LoVo (cell line): ENCODE data around the gene AIFM3.
"Not testable (repeated sequence)": the region's sequence is repeated elsewhere in the genome, so short reads cannot be mapped to it uniquely, and the experiment has no call there.

Source experiments
- DNase-seq: peaks from one replicate; pipeline ENCODE4 v3.0.0-alpha.2; 2016; ENCODE audit warnings: low spot score

The AIFM3 gene

DNA sequence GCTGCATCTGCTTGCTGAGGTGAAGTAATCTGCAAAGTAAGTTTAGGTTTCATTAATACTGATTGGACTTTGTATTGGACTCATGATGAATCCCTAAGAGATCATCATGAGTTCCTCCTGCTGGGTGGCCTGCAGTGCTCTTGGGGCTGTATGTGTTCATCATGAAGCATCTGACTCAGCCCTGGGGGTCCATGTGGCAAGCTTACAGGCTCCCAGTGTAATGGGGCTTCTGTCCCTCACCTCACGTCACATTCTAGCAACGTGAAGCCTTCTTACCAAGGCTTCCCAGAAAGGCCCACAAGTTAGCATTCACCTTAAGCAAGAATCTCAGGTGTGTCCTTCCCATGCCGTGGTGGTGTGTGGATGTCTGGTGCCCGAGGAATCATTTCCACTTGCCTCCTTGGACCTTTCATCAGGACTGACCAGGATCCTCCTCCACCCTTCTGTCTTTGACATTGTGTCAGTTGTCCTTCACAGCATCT lies 26.1 kb upstream of the AIFM3 start:
- DNase-seq, result no peak

DNA sequence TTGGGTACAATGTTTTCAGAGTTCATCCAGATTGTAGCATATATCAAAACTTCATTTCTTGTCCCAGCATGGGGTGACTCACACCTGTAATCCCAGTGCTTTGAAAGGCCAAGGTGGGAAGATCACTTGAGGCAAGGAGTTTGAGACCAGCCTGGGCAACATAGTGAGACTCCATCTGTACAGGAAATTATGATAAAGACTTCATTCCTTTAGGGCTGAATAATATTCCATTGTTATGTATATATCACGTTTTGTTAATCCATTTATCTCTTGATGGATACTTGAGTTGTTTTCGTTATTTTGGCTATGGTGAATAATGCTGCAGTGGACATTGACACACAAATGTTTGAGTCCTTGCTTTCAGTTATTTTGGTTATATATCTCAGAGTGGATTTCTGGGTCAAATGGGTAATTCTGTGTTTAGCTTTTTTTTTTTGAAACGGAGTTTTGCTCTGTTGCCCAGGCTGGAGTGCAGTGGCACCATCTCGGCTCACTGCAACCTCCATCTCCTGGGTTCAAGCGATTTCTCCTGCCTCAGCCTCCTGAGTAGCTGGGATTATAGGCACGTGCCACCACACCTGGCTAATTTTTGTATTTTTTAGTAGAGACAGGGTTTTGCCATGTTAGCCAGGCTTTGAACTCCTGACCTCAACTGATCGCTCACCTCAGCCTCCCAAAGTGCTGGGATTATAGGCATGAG lies 24.7 kb upstream of the AIFM3 start:
- not testable (repeated sequence) for DNase-seq

DNA sequence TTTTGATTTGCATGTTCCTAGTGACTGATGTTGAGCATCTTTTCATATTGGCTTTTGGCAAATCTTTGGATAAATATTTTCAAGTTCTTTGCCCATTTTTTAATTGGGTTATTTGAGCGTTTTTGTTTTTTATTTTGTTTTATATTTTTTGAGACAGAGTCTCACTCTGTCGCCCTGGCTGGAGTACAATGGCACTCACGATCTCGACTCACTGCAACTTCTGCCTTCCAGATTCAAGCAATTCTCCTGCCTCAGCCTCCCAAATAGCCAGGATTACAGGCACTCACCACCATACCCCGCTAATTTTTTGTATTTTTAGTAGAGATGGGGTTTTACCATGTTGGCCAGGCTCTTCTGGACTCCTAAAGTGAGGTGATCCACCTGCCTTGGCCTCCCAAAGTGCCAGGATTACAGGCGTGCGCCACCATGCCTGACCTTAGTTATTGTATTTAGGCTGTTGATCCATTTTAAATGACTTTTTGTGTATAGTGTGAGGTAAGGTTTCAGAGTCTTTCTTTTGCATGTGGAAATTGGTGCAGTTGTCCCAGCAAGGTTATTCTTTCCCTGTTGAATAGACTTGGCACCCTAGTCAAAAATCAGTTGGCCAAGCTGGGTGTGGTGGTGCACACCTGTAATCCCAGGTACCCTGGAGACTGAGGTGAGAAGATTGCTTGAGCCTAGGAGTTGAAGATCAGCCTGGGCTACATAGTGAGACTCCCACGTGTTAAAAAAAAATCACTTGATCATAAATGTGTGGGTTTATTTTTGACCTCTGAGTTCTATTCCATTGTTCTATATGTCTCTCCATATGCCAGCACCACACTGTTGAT lies 23.7 kb upstream of the AIFM3 start:
- DNase-seq, result no peak

- DNase-seq, result no peak
Observed at GRCh38 chr22:20944042-20944441, 23.0 kb upstream of the AIFM3 start.

GRCh38 chr22:20945578-20945934 lies 21.5 kb upstream of the AIFM3 start:
- no peak for DNase-seq

DNA sequence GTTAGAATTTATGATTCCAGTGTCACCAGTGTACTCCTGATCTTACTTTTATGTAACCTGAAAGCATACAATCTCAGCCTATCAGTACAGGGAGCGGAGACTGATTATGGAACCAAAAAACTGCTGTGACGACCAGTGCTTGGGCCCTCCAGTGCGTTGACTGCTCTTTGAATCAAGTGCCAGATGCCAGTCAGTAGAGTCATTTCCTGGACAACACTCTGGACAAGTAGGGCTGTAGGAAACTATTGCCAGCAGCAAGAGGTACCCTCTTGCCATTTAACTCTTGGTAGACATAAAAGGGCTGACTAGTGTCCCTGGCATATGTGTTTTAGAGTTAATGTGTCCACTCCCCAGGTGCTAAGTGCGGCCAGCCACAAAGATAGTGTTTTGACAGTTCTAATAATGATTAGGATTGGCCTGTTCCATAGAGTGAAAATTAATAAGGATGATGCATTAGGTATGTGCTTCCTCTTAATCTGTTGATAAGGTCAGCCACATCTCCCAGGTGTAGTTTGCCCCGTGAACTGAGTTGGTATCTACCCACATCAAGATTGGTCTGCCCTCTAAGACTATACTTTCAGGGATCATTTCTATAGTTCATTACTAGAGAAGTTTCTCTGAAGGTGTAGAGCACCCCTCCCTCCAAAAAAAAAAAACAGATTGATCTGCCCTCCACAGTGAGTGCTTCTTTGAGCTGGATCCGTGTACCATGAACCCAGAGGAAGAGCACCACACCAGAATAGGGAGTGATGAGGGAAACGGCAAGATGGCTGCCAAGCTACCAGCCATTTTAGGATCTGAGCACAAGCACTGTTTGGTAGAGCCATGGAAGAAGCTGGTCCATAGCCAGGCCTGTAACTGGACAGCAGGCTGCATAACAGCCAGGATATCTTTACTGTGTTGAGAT lies 20.7 kb upstream of the AIFM3 start:
- DNase-seq, result no peak

GRCh38 chr22:20946991-20947390 lies 20.1 kb upstream of the AIFM3 start:
- DNase-seq, result no peak

DNA sequence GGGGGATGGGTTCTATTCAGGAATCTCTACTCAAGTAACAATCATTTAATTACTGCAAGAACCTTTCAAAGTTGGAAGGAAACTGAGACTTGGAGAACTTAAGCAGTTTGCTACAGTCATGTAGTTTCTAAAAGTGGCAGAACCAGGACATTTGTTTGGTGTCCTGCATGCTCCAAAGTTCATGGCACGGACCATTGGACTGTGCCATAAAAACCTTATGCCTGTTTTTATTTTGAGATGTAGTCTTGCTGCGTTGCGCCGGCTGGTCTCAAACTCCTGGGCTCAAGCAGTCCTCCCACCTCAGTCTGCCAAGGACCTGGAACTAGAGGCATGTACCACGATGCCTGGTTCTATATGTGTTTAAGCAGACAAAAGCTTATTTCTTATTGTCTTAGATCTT lies 18.6 kb upstream of the AIFM3 start:
- no peak for DNase-seq

DNA sequence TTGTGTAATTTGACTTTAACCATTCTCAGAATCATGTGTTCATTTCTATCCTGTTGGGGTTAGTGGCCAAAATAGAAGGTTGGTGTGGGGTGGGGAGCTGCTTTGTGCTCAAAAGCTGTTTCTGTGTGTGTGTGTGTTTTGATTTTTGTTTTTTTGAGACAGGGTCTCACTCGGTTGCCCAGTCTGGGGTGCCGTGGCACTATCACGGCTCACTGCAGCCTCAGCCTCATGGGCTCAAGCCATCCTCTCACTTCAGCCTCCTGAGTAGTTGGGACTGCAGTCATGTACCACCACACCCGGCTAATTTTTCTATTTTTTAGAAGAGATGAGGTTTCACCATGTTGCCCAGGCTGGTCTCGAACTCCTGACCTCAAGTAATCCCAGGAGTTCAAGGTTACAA lies 18.1 kb upstream of the AIFM3 start:
- DNase-seq, result no peak

- no peak for DNase-seq
Observed at GRCh38 chr22:20949698-20950183, 17.3 kb upstream of the AIFM3 start.

DNA sequence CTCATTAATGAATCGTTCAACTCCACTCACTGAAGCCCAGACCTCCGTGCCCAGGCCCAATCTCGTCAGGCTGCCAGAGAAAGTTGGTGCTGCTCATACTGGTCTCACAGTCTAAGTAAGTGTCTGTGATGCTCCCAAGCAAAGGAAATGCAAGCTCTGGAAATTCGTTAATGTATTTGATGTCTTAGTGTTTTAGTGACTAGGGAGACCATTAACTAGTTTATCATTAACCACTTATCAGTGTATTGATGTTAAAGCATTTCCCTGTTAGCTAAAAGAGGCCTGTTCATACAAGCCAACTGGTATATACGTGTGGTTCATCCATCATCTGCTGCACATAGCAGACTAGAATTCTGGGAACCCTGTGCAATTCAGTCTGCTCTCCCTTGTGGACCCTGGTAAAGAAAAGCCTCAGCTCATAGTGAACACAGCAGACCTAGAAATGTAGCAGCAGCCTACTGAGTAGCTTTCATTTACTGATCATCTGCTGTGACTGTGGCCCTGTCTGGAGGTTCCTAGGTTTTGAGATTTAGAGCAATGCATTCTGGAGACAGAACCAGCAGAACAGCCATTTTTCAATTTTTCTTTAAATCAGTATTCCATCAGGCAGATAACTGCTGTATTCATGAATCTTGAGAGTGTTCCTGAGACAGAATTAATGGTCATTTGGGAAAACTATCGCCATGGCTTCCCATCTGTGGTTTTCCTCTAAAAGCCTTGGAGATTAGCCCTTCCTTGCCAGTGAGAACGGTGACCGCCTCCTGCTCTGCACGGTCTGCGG lies 15.7 kb upstream of the AIFM3 start:
- no peak for DNase-seq

DNA sequence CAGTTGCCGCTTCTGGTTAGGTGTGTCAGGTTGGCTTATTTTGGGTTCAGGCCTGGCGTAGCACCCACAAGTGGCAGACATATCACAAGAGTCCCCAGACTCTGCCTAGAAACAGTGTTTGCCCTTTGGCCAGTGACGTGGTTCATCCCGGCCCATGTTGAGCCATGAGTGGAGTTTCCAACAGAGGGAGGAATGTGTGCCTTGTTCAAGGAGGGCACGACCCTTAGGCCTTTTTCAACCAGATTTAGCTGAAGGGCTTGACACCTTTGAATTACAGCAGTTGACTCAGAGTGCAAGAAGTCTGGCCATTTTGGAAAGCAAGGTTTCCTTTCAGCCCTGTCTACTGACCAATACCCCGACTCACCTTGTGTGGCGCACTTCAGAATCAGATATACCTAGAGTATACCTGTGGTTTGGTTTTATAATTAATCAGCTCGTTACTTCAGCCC lies 15.1 kb upstream of the AIFM3 start:
- no peak for DNase-seq

DNA sequence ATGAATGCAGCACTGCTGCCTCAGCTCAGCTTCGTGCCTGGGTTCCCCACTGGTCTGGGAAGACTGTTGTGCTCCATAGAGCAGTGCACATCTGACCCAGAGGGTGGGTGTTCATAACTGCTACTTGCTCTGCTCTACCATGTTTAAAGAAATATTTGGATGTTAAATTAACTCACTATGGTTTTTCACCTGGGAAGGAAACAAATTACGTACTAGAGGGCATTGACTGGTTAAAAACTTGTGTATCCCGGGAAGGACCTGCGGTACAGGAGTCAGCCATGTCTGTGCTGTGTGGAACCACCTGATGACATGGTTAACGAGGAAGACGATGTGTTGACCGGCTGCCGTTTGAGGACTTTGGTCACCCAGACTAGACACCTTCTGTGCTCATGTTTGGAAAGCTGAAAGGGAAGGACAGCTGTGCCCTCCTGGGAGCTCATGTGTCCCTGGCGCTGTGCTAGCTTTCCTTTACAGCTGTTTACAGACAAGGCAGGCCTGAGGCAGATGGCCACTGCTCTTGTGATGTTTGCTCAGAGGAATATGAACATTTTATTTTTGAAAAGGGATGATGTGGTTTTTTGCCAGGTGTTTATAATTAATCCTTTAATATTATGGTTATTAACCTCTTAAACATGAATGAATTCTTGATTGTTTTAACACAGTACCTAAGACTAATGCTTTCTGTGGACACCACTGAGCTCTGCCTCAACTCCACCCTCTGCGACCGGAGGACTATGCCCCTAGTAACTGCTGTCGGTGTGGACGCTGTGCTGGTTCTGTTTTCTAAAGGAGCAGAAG lies 14.3 kb upstream of the AIFM3 start:
- no peak for DNase-seq

DNA sequence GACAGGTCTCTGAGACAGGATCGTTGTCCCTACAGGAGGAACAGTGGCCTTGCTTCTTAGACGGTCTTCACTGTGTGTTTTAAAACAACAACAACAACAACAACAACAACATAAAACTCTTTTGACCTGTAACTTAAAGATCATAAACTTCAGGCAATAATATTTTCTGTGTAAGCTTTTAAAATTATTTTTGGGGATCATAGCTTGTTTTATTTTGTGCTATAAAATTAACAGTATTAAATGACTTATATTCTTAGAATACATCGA lies 13.8 kb upstream of the AIFM3 start:
- DNase-seq, result no peak

DNA sequence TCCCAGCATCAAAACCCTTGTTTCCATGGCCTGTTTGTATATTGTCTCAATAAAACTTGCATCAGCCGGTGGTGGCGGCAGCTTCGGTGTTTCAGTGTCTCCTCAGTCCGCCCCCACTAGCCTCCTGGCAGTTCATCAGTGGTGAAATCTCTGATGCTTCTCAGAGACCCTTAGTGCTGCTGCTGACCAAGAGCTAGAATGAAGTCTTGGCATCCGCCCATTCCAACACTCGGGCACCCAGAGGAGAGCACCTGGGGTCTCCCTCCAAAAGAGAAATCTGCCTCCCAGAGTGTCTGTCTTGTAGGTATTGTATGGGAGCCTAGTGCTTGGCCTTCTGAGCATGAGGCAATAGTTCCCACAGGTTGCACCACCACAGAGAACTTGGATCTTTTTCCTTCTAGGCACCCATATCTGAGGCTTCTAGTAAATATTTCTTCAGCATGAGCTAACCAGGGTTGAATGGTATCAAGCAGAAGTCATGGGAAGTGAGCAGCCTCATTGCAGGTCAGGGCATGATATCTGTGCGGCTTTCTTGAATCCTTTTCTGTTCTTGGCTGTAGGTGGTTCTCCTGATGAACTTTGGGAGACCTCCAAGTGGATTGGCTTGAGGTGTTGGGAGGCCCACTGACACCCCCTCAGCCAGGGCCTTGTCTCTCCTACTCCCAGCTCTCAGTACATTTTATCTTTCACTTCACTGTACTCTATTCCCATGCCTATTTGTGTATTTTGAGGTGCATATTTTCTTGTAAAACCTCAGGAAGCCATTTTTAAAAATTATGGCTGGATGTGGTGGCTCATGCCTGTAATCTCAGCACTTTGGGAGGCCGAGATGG lies 13.2 kb upstream of the AIFM3 start:
- no peak for DNase-seq

DNA sequence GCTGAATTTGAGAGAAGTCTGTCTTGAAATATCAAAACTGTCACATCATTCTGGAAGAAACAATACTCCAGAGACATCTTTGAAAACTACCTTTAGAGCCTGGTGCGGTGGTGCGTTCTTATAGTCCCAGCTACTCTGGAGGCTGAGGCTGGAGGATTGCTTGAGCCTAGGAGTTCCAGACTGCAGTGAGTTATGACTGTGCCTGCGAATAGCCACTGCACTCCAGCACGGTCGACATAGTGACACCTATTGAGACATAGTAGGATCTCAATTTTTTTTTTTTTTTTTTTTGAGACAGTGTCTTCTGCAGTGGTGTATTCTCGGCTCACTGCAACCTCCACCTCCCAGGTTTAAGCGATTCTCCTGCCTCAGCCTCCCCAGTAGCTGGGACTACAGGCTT lies 11.5 kb upstream of the AIFM3 start:
- DNase-seq, result no peak

DNA sequence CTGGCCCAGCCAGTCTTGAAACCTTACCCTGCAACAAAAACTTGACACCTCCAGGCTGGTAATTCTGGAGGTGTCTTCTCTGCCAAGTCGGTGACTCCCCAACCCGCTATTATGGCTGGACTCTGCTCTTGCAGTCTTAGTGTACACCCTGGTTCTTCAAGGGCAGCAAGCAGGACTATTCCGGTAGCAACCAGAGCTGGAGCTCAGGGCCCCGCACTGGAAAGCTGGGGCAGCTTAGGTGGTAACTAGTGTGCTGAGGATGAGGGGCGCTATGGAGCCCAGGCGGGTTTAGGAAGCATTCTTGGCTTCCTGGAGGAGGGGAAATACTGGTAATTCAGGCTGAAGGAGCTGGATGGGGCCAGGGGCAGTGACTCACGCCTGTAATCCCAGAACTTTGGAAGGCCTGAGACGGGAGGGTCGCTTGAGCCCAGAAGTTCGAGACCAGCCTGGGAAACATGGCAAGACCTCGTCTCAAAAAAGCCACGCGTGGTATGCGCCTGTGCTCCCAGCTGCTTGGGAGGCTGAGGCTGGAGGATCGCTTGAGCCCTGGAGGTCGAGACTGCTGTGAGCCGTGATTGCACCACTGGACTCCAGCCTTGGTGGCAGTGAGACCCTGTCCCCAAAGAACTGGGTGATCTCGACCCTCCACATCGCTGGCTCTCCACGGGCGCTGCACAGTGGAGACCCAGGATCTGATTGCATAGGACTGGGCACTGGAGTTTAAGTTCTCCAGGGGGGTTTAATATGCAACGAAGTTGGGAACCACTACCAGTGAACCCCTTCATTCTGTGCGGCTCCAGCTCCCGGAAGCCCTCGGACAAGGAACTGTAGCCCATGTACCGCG lies 10.6 kb upstream of the AIFM3 start:
- DNase-seq, result no peak

GRCh38 chr22:20957102-20957682 lies 9.9 kb upstream of the AIFM3 start:
- DNase-seq, result no peak
